Panc1 (cell line): ENCODE measurements around the gene ZC3H12C. TPM values are rescaled to one million over a fixed set of nuclear protein-coding genes. Genes with fewer than 3 reads are reported as not detected.

ENCODE experiments used
- ATAC-seq: fragments of 200-7000 bp; cut with Tn5 transposase; 2 replicates; pipeline ENCODE4 v1.9.1; 2020; ENCODE audit warnings: mild to moderate bottlenecking, moderate library complexity
- BruUV-seq: library from RNA; stranded (reverse); fragments of 400-500 nt; replicated peaks from 2 replicates; lab custom pipeline; 2021; lab: Mats Ljungman, UMichigan
- CTCF ChIA-PET: fragments of 300-600 bp; sonication (Branson Sonifier 250); formaldehyde crosslinking; loops from one replicate; lab custom pipeline; 2022; ENCODE audit warnings: antibody characterized with exemption; lab: Charles Lee
- POLR2A ChIA-PET: fragments of 300-600 bp; sonication (Branson Sonifier 250); formaldehyde crosslinking; loops from one replicate; lab custom pipeline; 2022; ENCODE audit warnings: antibody characterized with exemption; lab: Charles Lee
- DNase-seq: peaks from one replicate; pipeline ENCODE4 v3.0.0-alpha.2; 2010; ENCODE audit warnings: low read depth, low spot score
- H3K27ac ChIP-seq: 2 replicates; pipeline ENCODE4 v1.5.1; 2011; ENCODE audit warnings: mild to moderate bottlenecking, low read length, inconsistent platforms
- H3K27me3 ChIP-seq: fragments of 200-500 bp; sonication (Bioruptor generic); 2 replicates; pipeline ENCODE4 v1.6.0; 2014; ENCODE audit warnings: low read length, inconsistent platforms; ENCODE audit not compliant: control insufficient read depth, insufficient read depth
- H3K36me3 ChIP-seq: fragments of 200-500 bp; sonication (Bioruptor generic); 2 replicates; pipeline ENCODE4 v1.5.1; 2014; ENCODE audit warnings: inconsistent platforms, mild to moderate bottlenecking, low read length, moderate library complexity; ENCODE audit not compliant: control insufficient read depth, insufficient read depth
- H3K4me1 ChIP-seq: 2 replicates; pipeline ENCODE4 v1.5.1; 2011; ENCODE audit warnings: inconsistent platforms, mild to moderate bottlenecking, low read length, moderate library complexity; ENCODE audit not compliant: control insufficient read depth, insufficient read depth
- H3K4me3 ChIP-seq, 2 experiments: 2 replicates each; pipeline ENCODE4 v1.5.1; 2011 to 2012; ENCODE audit warnings: low read depth in 2 of 2, low read length in 2 of 2, mild to moderate bottlenecking in 2 of 2, inconsistent platforms in 1 of 2, moderate library complexity in 1 of 2
- H3K9me3 ChIP-seq: fragments of 200-500 bp; sonication (Bioruptor generic); 2 replicates; pipeline ENCODE4 v1.5.1; 2014; ENCODE audit warnings: low read depth, mild to moderate bottlenecking, inconsistent platforms, low read length, moderate library complexity; ENCODE audit not compliant: control insufficient read depth, insufficient read depth
- POLR2AphosphoS5 ChIP-seq: IDR thresholded peaks from 2 replicates; pipeline ENCODE4 v1.6.1; 2012; ENCODE audit warnings: mild to moderate bottlenecking, low read depth, low read length, moderate library complexity
- REST ChIP-seq, 2 experiments: IDR thresholded peaks; 2 replicates each; pipeline ENCODE4 v1.6.1; 2011 to 2012; ENCODE audit warnings: low read depth in 2 of 2, control low read depth in 1 of 2, low read length in 1 of 2, mild to moderate bottlenecking in 1 of 2, moderate library complexity in 1 of 2; ENCODE audit not compliant: insufficient read depth in 1 of 2
- SIN3A ChIP-seq: IDR thresholded peaks from 2 replicates; pipeline ENCODE4 v1.6.1; 2012; ENCODE audit warnings: low read depth, mild to moderate bottlenecking, low read length, moderate library complexity, borderline replicate concordance; ENCODE audit not compliant: insufficient read depth
- TCF7L2 ChIP-seq: IDR thresholded peaks from 2 replicates; pipeline ENCODE4 v1.6.1; 2011; ENCODE audit warnings: mild to moderate bottlenecking, low read depth, low read length, inconsistent platforms
- in situ Hi-C: cut with HindIII; loops from 2 replicates; pipeline ENCODE4 v1.10.0; 2016; ENCODE audit warnings: low sequenced_read_pairs, low pct_unique_long_range_greater_than_20kb
- intact Hi-C: fragments of 100-400 bp; cut with micrococcal nuclease; formaldehyde crosslinking; loops from one replicate; pipeline ENCODE4 v1.10.0; 2022; ENCODE audit not compliant: unreplicated experiment
- total RNA-seq: library from RNA; stranded (reverse); gene quantifications from one replicate; pipeline ENCODE4 v1.2.1, GENCODE V29; 2021; ENCODE audit not compliant: unreplicated experiment
- TF ChIP-seq, protein P1 (sequence below): fragments of 450-650 bp; IDR thresholded peaks from 2 replicates; pipeline ENCODE4 v1.5.1; 2017; ENCODE audit warnings: mild to moderate bottlenecking

Gene ZC3H12C
- total RNA-seq, 1 experiment from 2014 or later, result 13.5 TPM

GRCh38 chr11:110160016-110160415 is 66.8 kb downstream of the ZC3H12C start:
- CTCF ChIA-PET, result interaction anchor here (0.6 kb wide), 1 partner anchor 14 kb away, joined by 3 read pairs; no protein-coding TSS in a partner anchor
- Histone ChIP-seq H3K36me3 (no peaks in the 10 kb centered on the region; the same call in 1 of the 2 replicates), H3K27me3 (no peaks in the 10 kb centered on the region), H3K27ac (no peak overlapping the region), H3K4me3 (no peak overlapping the region), H3K4me1 (no peaks in the 10 kb centered on the region), H3K9me3 (no peaks in the 10 kb centered on the region)
- DNase-seq (no peak), ATAC-seq (no peak)
- TF ChIP-seq TCF7L2, result no peak
- no TSS peak for BruUV-seq
- POLR2A ChIA-PET, result no interaction called here
- intact Hi-C loops, result no loop called here
- in situ Hi-C loops, result no loop called here

- H3K27ac ChIP-seq, result no peak overlapping the region
- intact Hi-C loops (no loop called here), in situ Hi-C loops (no loop called here)
- no TSS peak for BruUV-seq
- POLR2A ChIA-PET, result no interaction called here
- DNase-seq (no peak), ATAC-seq (no peak)
- H3K9me3 ChIP-seq, result no peaks in the 10 kb centered on the region
- no peaks in the 10 kb centered on the region; the same call in 1 of the 2 replicates for H3K36me3 ChIP-seq
- no peak overlapping the region for H3K4me3 ChIP-seq
- no peaks in the 10 kb centered on the region for H3K4me1 ChIP-seq
- no peak for TF ChIP-seq TCF7L2
- TF ChIP-seq SIN3A, result no peak
- no peak for TF ChIP-seq REST (IDR thresholded peaks at IDR 0.05; ENCODE audit: insufficient read depth in 1 of 2, low read depth in 2 of 2, low read length in 1 of 2)
- TF ChIP-seq, protein P1, sequence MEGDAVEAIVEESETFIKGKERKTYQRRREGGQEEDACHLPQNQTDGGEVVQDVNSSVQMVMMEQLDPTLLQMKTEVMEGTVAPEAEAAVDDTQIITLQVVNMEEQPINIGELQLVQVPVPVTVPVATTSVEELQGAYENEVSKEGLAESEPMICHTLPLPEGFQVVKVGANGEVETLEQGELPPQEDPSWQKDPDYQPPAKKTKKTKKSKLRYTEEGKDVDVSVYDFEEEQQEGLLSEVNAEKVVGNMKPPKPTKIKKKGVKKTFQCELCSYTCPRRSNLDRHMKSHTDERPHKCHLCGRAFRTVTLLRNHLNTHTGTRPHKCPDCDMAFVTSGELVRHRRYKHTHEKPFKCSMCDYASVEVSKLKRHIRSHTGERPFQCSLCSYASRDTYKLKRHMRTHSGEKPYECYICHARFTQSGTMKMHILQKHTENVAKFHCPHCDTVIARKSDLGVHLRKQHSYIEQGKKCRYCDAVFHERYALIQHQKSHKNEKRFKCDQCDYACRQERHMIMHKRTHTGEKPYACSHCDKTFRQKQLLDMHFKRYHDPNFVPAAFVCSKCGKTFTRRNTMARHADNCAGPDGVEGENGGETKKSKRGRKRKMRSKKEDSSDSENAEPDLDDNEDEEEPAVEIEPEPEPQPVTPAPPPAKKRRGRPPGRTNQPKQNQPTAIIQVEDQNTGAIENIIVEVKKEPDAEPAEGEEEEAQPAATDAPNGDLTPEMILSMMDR, result no peak
- TF ChIP-seq POLR2AphosphoS5, result no peak
- no peaks in the 10 kb centered on the region for H3K27me3 ChIP-seq
- CTCF ChIA-PET, result interaction anchor here (0.6 kb wide), 1 partner anchor 13 kb away, joined by 3 read pairs; no protein-coding TSS in a partner anchor
Measured at GRCh38 chr11:110160437-110160836, 67.2 kb downstream of the ZC3H12C start.

DNA sequence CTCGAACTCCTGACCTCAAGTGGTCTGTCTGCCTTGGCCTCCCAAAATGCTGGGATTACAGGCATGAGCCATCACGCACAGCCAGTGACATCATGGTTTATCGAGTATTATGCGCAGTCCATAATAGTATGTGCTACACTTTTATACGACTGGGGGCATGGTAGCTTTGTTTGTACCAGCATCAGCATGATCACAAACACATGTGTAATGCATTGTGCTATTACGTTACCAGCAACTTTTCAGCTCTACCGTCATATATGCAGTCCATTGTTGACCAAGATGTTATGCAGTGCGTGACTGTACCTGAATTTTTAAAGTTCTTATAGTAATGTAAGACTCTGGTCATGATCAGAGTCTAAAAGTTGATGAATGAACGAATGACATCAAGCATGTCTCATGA is 67.9 kb downstream of the ZC3H12C start:
- no peaks in the 10 kb centered on the region for H3K9me3 ChIP-seq
- in situ Hi-C loops (no loop called here), intact Hi-C loops (no loop called here)
- no peaks in the 10 kb centered on the region; the same call in 1 of the 2 replicates for H3K36me3 ChIP-seq
- no peaks in the 10 kb centered on the region for H3K27me3 ChIP-seq
- H3K27ac ChIP-seq, result no peak overlapping the region
- no peak for ATAC-seq
- no peak for DNase-seq
- no TSS peak for BruUV-seq
- no peaks in the 10 kb centered on the region for H3K4me1 ChIP-seq
- ChIA-PET CTCF (no interaction called here), POLR2A (no interaction called here)
- H3K4me3 ChIP-seq, result no peak overlapping the region
- TF ChIP-seq REST (IDR thresholded peaks at IDR 0.05; ENCODE audit: insufficient read depth in 1 of 2, low read depth in 2 of 2, low read length in 1 of 2) (no peak), TCF7L2 (no peak), POLR2AphosphoS5 (no peak), SIN3A (no peak)
- TF ChIP-seq, protein P1, result no peak
